ENCODE data around the gene WWP2. TPM values are rescaled to one million over a fixed set of nuclear protein-coding genes. Genes with fewer than 3 reads are reported as not detected.
A peak's percentile ranks its signal among the peaks of the same experiment; 100 is the strongest.
"Not testable (repeated sequence)": the region's sequence is repeated elsewhere in the genome, so short reads cannot be mapped to it uniquely, and the experiment has no call there.

The WWP2 gene
- total RNA-seq, 4 donors from 2014 or later = 23.4 to 32.8 (median 29.6) TPM

DNA sequence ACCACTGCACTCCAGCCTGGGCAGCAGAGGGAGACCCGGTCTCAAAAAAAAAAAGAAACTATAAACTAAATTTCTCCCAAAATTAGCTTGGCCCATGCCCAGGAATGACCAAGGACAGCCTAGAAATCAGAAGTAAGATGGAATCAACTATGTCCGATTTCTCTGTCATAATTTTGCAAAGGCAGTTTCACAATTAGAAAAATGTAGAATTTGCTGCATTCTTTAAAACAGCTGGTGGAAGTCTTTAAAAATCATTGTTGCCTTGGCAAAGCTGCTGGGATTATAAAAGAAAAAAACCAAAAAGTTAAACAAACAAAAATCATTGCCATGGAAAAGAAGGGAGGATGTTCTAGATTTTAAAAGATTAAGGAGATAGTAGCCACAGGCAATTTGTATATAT, 32.4 kb downstream of the WWP2 start:
- 72 to 73% methylated on average over 2 of the region's 2 CpGs for WGBS, 2 donors
- intact Hi-C loops (cut with DNase I) = no loop called here
- no peak for DNase-seq
- Histone ChIP-seq H3K36me3 (peaks cover 0 to 43% (median 6%) of the 10 kb centered on the region in 3 donors), H3K4me1 (peaks cover 0 to 8% (median 0%) of the 10 kb centered on the region in 3 donors), H3K27ac (no peak overlapping the region), H3K4me3 (no peak overlapping the region), H3K27me3 (no peaks in the 10 kb centered on the region), H3K9me3 (no peaks in the 10 kb centered on the region)
- TF ChIP-seq, protein P1, sequence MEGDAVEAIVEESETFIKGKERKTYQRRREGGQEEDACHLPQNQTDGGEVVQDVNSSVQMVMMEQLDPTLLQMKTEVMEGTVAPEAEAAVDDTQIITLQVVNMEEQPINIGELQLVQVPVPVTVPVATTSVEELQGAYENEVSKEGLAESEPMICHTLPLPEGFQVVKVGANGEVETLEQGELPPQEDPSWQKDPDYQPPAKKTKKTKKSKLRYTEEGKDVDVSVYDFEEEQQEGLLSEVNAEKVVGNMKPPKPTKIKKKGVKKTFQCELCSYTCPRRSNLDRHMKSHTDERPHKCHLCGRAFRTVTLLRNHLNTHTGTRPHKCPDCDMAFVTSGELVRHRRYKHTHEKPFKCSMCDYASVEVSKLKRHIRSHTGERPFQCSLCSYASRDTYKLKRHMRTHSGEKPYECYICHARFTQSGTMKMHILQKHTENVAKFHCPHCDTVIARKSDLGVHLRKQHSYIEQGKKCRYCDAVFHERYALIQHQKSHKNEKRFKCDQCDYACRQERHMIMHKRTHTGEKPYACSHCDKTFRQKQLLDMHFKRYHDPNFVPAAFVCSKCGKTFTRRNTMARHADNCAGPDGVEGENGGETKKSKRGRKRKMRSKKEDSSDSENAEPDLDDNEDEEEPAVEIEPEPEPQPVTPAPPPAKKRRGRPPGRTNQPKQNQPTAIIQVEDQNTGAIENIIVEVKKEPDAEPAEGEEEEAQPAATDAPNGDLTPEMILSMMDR (IDR thresholded peaks at IDR 0.05) = no peak
- TF ChIP-seq POLR2A (IDR thresholded peaks at IDR 0.05) = no peak

DNA sequence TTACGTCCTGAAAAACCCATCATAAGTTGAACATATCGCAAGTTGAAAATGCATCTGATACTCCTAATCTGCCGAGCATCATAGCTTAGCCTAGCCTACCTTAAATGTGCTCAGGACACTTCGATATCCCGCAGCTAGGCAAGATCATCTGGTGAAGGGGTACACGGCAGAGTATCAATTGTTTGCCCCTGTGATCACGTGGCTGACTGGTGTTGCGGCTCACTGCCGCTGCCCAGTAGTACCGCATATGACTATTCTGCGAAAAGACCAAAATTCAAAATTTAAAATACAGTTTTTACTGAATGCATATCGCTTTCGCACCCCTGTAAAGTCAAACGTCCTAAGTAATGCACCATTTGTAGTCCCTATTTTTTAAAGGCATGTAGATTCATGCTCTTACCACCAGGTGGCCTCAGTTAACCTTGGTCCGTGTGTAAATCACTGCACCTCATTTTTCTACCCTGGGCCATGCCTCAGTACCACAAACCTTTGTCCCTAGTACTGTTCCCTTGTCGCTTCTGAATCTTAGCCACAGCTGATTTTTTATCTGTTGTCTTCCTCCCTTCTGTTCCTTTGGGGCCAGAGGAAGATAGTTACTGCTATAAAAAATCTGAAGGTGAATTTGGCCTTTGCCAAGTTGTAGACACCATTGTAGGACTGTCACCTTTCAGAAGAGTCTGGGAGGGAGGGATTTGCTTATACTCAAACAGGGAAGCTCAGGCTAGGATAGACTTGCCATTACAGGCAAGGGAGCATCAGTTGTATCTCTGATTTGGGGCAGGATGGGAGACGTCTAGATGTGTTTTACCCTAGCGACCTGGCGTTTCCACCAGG, 34.4 kb downstream of the WWP2 start:
- H3K36me3 ChIP-seq = peaks cover 0 to 44% (median 6%) of the 10 kb centered on the region in 3 donors
- no peak overlapping the region for H3K27ac ChIP-seq
- intact Hi-C loops (cut with DNase I) = loop anchor here (5.0 kb wide), 1 partner anchor 136 kb away; no protein-coding TSS in a partner anchor
- DNase-seq = no peak
- 42 to 47% methylated on average over 17 to 19 of the region's 19 CpGs for WGBS, 2 donors
- H3K4me3 ChIP-seq = peak overlapping the region in 1 of 4 donors; percentile 37
- no peak for TF ChIP-seq POLR2A (IDR thresholded peaks at IDR 0.05)
- TF ChIP-seq, protein P1 (IDR thresholded peaks at IDR 0.05) = peak; percentile 80 to 93 (median 83)
- no peaks in the 10 kb centered on the region for H3K9me3 ChIP-seq
- peaks cover 0 to 8% (median 0%) of the 10 kb centered on the region in 3 donors for H3K4me1 ChIP-seq
- H3K27me3 ChIP-seq = no peaks in the 10 kb centered on the region

- Histone ChIP-seq H3K27ac (no peak overlapping the region), H3K4me3 (no peak overlapping the region), H3K36me3 (peaks cover 0 to 46% (median 6%) of the 10 kb centered on the region in 3 donors), H3K4me1 (peaks cover 0 to 8% (median 0%) of the 10 kb centered on the region in 3 donors), H3K27me3 (no peaks in the 10 kb centered on the region), H3K9me3 (no peaks in the 10 kb centered on the region)
- no peak for DNase-seq
- TF ChIP-seq, protein P1 (IDR thresholded peaks at IDR 0.05) = peak in 1 of 6 experiments; percentile 10
- no peak for TF ChIP-seq POLR2A (IDR thresholded peaks at IDR 0.05)
- 73 to 75% methylated on average over 8 of the region's 8 CpGs for WGBS, 2 donors
- intact Hi-C loops (cut with DNase I) = loop anchor here (5.0 kb wide), 1 partner anchor 134 kb away; no protein-coding TSS in a partner anchor
These were observed 36.3 kb downstream of the WWP2 start for GRCh38 chr16:69798466-69798865.

GRCh38 chr16:69799611-69800031, 37.5 kb downstream of the WWP2 start:
- Histone ChIP-seq H3K27ac (no peak overlapping the region), H3K4me1 (peaks cover 0 to 8% (median 0%) of the 10 kb centered on the region in 3 donors), H3K27me3 (no peaks in the 10 kb centered on the region), H3K36me3 (peaks cover 0 to 54% (median 6%) of the 10 kb centered on the region in 3 donors), H3K4me3 (no peak overlapping the region), H3K9me3 (no peaks in the 10 kb centered on the region)
- WGBS, 2 donors = 82 to 84% methylated on average over 11 of the region's 11 CpGs
- intact Hi-C loops (cut with DNase I) = loop anchor here (5.0 kb wide), 1 partner anchor 133 kb away; no protein-coding TSS in a partner anchor
- TF ChIP-seq, protein P1 (IDR thresholded peaks at IDR 0.05) = no peak
- TF ChIP-seq POLR2A (IDR thresholded peaks at IDR 0.05) = no peak
- DNase-seq = no peak

GRCh38 chr16:69804297-69804696, 42.2 kb downstream of the WWP2 start:
- no peak overlapping the region for H3K27ac ChIP-seq
- peaks cover 0 to 75% (median 4%) of the 10 kb centered on the region in 3 donors for H3K36me3 ChIP-seq
- intact Hi-C loops (cut with DNase I) = no loop called here

DNA sequence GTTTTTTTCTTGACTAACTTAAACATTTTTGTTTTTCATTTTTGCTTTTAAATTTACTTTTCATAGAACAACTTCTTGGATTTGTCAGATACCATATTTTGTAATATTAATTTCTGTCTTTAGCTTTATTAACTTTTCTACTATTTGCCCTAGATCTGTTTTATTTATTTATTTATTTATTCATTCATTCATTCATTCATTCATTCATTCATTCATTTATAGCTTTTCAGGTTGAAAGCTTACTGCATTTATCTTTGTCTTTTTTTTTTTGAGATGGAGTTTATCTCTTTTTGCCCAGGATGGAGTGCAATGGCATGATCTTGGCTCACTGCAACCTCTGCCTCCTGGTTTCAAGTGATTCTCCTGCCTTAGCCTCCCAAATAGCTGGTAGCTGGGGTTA, 44.6 kb downstream of the WWP2 start:
- peaks cover 0 to 76% (median 0%) of the 10 kb centered on the region in 3 donors for H3K36me3 ChIP-seq
- intact Hi-C loops (cut with DNase I) = not testable (repeated sequence)

More at GRCh38 chr16:69804297-69804696, 42.2 kb downstream of the WWP2 start:
- no peaks in the 10 kb centered on the region for H3K4me1 ChIP-seq
- WGBS, 2 donors = 41 to 54% methylated on average over 1 of the region's 1 CpG
- H3K27me3 ChIP-seq = no peaks in the 10 kb centered on the region
- DNase-seq = no peak
- TF ChIP-seq, protein P1 (IDR thresholded peaks at IDR 0.05) = no peak
- TF ChIP-seq POLR2A (IDR thresholded peaks at IDR 0.05) = no peak
- no peaks in the 10 kb centered on the region for H3K9me3 ChIP-seq
- H3K4me3 ChIP-seq = no peak overlapping the region

More for the DNA sequence above, 44.6 kb downstream of the WWP2 start:
- not testable (repeated sequence) for H3K27me3 ChIP-seq, DNase-seq, H3K4me1 ChIP-seq, H3K27ac ChIP-seq, H3K4me3 ChIP-seq, H3K9me3 ChIP-seq

All from esophagus squamous epithelium (tissue), 5 donors.